ENCODE data around the gene PSMA5. TPM values are rescaled to one million over a fixed set of nuclear protein-coding genes. Genes with fewer than 3 reads are reported as not detected.

Gene PSMA5
- total and polyA plus RNA-seq, 2 of the 13 experiments (the other 11 are each of a cell fraction or from before 2014, with no cell fraction given): 140 to 169 TPM

DNA sequence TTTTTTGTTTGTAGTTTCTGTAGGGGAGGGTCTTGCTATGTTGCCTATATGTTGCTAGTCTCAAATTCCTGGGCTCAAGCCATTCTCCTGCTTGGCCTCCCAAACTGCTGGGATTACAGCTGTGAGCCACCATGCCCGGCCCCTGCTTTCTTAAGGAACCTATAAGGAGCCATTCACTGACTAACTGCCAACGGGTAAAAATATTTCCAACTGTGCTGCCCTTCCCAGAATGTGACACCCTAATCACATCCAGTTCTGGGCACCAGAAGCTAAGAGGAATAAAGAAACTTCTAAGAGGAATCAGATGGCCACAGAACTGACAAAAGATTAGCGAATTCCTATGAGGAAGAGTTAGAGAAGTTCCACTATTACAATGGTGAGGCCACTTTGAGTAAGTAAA is 46.5 kb upstream of the PSMA5 start:
- in situ Hi-C loops (cut with HindIII; ENCODE audit: extremely low pct_ligation_motif_present, low pct_unique_long_range_greater_than_20kb) (no loop called here), intact Hi-C loops (cut with micrococcal nuclease; ENCODE audit: unreplicated experiment) (no loop called here)
- Histone ChIP-seq H3K79me2 (ENCODE audit: insufficient read depth, low read length) (no peaks in the 10 kb centered on the region), H3K4me3 (replicated peaks in 1 of 3; ENCODE audit: insufficient read depth in 1 of 3, low read depth in 2 of 3, low read length in 3 of 3) (no peak overlapping the region), H3K27ac (ENCODE audit: extremely low read length, insufficient read depth, low read length) (no peak overlapping the region), H3K27me3 (ENCODE audit: control insufficient read depth in 1 of 2, insufficient read depth in 2 of 2, low read length in 2 of 2) (peaks cover 0 to 42% of the 10 kb centered on the region in 2 experiments; a peak in 4 of 5 replicates), H2AFZ (ENCODE audit: low read length) (no peak overlapping the region), H3K9ac (ENCODE audit: insufficient read depth, low read depth, low read length) (no peak overlapping the region), H4K20me1 (ENCODE audit: insufficient read depth, low read length) (no peaks in the 10 kb centered on the region), H3K36me3 (replicated peaks in 1 of 2; ENCODE audit: control insufficient read depth in 1 of 2, insufficient read depth in 2 of 2, low read length in 2 of 2) (no peaks in the 10 kb centered on the region), H3K4me1 (ENCODE audit: insufficient read depth, low read length) (no peaks in the 10 kb centered on the region), H3K4me2 (ENCODE audit: low read depth, low read length) (no peak overlapping the region), H3K9me3 (ENCODE audit: low read length) (no peaks in the 10 kb centered on the region)
- no TSS peak for BruUV-seq (replicated peaks)
- FAIRE-seq (no peak), ATAC-seq (no peak), DNase-seq (ENCODE audit: low spot score) (no peak)
- TF ChIP-seq JUNB (CRISPR knock-in tag; IDR thresholded peaks at IDR 0.05; ENCODE audit: borderline replicate concordance) (no peak), FOXA1 (IDR thresholded peaks at IDR 0.05) (no peak), FOXA1 (CRISPR knock-in tag; IDR thresholded peaks at IDR 0.05) (no peak), REXO4 (CRISPR knock-in tag; IDR thresholded peaks at IDR 0.05; ENCODE audit: borderline replicate concordance) (no peak), CC2D1A (CRISPR knock-in tag; IDR thresholded peaks at IDR 0.05) (no peak), NFKB2 (CRISPR knock-in tag; IDR thresholded peaks at IDR 0.05; ENCODE audit: borderline replicate concordance) (no peak), ZNF678 (CRISPR knock-in tag; IDR thresholded peaks at IDR 0.05) (no peak), MTA1 (CRISPR knock-in tag; IDR thresholded peaks at IDR 0.05; ENCODE audit: borderline replicate concordance) (no peak), ZNF550 (CRISPR knock-in tag; IDR thresholded peaks at IDR 0.05; ENCODE audit: borderline replicate concordance) (no peak), GTF2F1 (IDR thresholded peaks at IDR 0.05; ENCODE audit: low read length) (no peak)
- TF ChIP-seq, protein P1, sequence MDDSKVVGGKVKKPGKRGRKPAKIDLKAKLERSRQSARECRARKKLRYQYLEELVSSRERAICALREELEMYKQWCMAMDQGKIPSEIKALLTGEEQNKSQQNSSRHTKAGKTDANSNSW (CRISPR knock-in tag; IDR thresholded peaks at IDR 0.05; ENCODE audit: borderline replicate concordance): no peak
- ChIA-PET POLR2A (no interaction called here), CTCF (ENCODE audit: low intra/inter-chr PET ratio, low total read pairs) (no interaction called here)
- 32% methylated on average over 3 of the region's 3 CpGs for WGBS (ENCODE audit: low lambda C conversion rate)

DNA sequence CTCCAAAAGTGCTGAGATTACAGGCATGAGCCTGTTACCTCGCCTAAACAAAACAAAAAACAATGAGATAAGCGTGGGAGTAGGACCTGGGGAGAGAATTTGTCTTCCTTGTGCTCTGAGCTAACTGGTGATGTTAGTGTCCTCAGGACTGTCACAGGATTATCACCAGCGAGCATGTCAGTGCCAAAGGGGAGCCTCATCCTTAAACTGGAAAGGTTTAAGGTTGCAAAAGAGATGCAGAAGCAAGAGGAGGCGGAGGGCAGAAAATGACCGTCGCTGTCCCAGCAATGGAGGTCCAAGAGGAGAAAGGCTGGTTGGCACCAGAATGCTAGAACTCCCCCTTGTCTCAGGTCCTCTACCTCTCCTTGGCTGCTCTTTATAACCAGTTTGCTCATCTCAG is 44.0 kb upstream of the PSMA5 start:
- Histone ChIP-seq H3K27me3 (ENCODE audit: control insufficient read depth in 1 of 2, insufficient read depth in 2 of 2, low read length in 2 of 2) (peaks cover 0 to 51% of the 10 kb centered on the region in 2 experiments; a peak in 4 of 5 replicates), H3K4me2 (ENCODE audit: low read depth, low read length) (no peak overlapping the region), H3K9me3 (ENCODE audit: low read length) (no peaks in the 10 kb centered on the region), H3K36me3 (replicated peaks in 1 of 2; ENCODE audit: control insufficient read depth in 1 of 2, insufficient read depth in 2 of 2, low read length in 2 of 2) (no peaks in the 10 kb centered on the region), H4K20me1 (ENCODE audit: insufficient read depth, low read length) (no peaks in the 10 kb centered on the region), H3K9ac (ENCODE audit: insufficient read depth, low read depth, low read length) (no peak overlapping the region), H3K27ac (ENCODE audit: extremely low read length, insufficient read depth, low read length) (no peak overlapping the region), H2AFZ (ENCODE audit: low read length) (no peak overlapping the region), H3K4me1 (ENCODE audit: insufficient read depth, low read length) (peaks cover 11% of the 10 kb centered on the region), H3K4me3 (replicated peaks in 1 of 3; ENCODE audit: insufficient read depth in 1 of 3, low read depth in 2 of 3, low read length in 3 of 3) (no peak overlapping the region), H3K79me2 (ENCODE audit: insufficient read depth, low read length) (no peaks in the 10 kb centered on the region)
- intact Hi-C loops (cut with micrococcal nuclease; ENCODE audit: unreplicated experiment): no loop called here
- in situ Hi-C loops (cut with HindIII; ENCODE audit: extremely low pct_ligation_motif_present, low pct_unique_long_range_greater_than_20kb): no loop called here
- 37% methylated on average over 6 of the region's 6 CpGs for WGBS (ENCODE audit: low lambda C conversion rate)
- FAIRE-seq (no peak), ATAC-seq (no peak), DNase-seq (ENCODE audit: low spot score) (no peak)
- BruUV-seq (replicated peaks): no TSS peak
- TF ChIP-seq ZNF703 (CRISPR knock-in tag; IDR thresholded peaks at IDR 0.05; ENCODE audit: borderline replicate concordance) (no peak), SMARCE1 (IDR thresholded peaks at IDR 0.05; ENCODE audit: borderline replicate concordance) (no peak), HDAC6 (IDR thresholded peaks at IDR 0.05; ENCODE audit: low read depth, low read length) (no peak), MTF2 (CRISPR knock-in tag; IDR thresholded peaks at IDR 0.05; ENCODE audit: borderline replicate concordance) (no peak)
- ChIA-PET POLR2A (no interaction called here), CTCF (ENCODE audit: low intra/inter-chr PET ratio, low total read pairs) (no interaction called here)
